AG10803 (cell line): ENCODE results near the gene IFI44.

Experiments
- DNase-seq: peaks from one replicate; pipeline ENCODE4 v3.0.0; 2010; ENCODE audit warnings: low read depth
- H3K4me3 ChIP-seq: 2 replicates; pipeline ENCODE4 v1.5.1; 2011; ENCODE audit warnings: mild to moderate bottlenecking, low read length, control low read depth
- CTCF ChIP-seq: conservative IDR thresholded peaks from 2 replicates; pipeline ENCODE4 v1.5.1; 2011; ENCODE audit warnings: mild to moderate bottlenecking, low read length, control low read depth, inconsistent platforms

The IFI44 gene

DNA sequence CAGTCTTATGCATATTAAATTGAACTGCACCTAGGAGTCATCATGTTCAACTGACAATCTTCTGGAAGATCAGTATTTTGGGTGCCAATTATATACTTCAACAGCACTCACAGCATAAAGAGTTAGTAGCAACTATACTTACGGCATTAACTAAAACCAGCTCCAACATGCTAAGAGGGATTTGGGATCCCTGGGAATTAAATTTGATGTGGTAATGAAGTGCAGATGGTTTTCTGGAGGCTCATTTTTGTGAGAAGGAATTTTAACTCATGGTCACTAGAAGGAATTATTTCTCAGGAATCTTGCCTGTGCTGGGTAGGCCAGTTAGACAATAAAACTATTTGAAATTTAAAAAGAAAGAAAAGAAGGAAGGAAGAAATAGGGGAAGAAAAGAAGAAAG lies 18.3 kb downstream of the IFI44 start:
- H3K4me3 ChIP-seq, result no peak overlapping the region
- DNase-seq, result peak; percentile 40
- no peak for TF ChIP-seq CTCF

DNA sequence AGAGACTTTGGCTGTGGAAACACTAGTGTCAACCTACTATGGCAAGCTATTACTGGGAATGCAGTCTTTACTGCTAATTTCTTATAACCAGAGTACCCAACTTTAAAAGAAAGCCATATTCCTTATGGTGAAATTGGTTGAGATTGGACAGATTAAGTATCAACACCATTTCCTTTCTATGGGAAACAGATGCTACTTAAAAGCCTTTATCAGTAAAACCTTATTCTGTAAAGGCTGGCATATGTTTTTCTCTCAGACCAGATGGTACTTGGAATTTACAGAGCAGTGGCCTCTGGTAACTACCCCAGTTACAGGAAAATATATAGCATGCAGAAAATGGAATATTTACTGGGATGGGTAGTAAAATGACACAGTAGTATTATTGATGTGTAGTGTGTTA lies 18.8 kb downstream of the IFI44 start:
- H3K4me3 ChIP-seq, result no peak overlapping the region
- TF ChIP-seq CTCF, result no peak
- no peak for DNase-seq

- no peak overlapping the region for H3K4me3 ChIP-seq
- TF ChIP-seq CTCF, result no peak
- DNase-seq, result no peak
These were observed 22.8 kb downstream of the IFI44 start for GRCh38 chr1:78672428-78672827.

GRCh38 chr1:78673120-78673519 lies 23.5 kb downstream of the IFI44 start:
- no peak for DNase-seq
- H3K4me3 ChIP-seq, result no peak overlapping the region
- no peak for TF ChIP-seq CTCF

- H3K4me3 ChIP-seq, result no peak overlapping the region
- peak; percentile 74 for DNase-seq
- peak; percentile 87 for TF ChIP-seq CTCF
These were observed 26.8 kb downstream of the IFI44 start for GRCh38 chr1:78676347-78676982.

GRCh38 chr1:78676993-78677392 lies 27.4 kb downstream of the IFI44 start:
- no peak for DNase-seq
- no peak for TF ChIP-seq CTCF
- H3K4me3 ChIP-seq, result no peak overlapping the region

DNA sequence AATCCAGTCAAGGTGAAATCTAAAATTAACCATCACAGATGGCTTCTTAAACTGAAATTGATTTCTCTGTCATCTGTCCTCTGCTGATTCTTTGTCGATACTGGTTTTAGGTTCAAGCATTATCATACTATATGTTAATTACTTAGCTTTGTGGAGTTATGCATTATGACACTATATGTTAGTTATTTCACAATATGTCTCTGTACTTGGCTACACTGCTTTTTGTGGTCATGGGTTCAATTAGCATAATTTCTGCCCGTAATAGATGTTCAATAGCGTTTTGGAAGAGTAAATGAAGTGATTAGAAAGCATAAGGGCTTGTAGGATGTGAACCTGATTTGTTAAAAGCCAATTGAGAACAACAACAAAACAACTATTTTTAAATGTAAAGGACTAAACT lies 28.2 kb downstream of the IFI44 start:
- no peak for DNase-seq
- H3K4me3 ChIP-seq, result no peak overlapping the region
- TF ChIP-seq CTCF, result no peak
